ENCODE data around the gene DHX9. TPM values are rescaled to one million over a fixed set of nuclear protein-coding genes. Genes with fewer than 3 reads are reported as not detected.

The DHX9 gene
- total and polyA plus RNA-seq, 9 of the 15 experiments (the other 6 are each of a cell fraction or from before 2014, with no cell fraction given), result 100 to 409 (median 294) TPM

- TF ChIP-seq ATF3 (IDR thresholded peaks at IDR 0.05) (peak; percentile 79), ATF3 (CRISPR knock-in tag; conservative IDR thresholded peaks at IDR 0.05) (no peak), MTA1 (IDR thresholded peaks at IDR 0.05; ENCODE audit: borderline replicate concordance) (peak; percentile 89), SMARCC2 (IDR thresholded peaks at IDR 0.05; ENCODE audit: low read depth) (peak; percentile 99), CCNT2 (IDR thresholded peaks at IDR 0.05; ENCODE audit: borderline replicate concordance, extremely low read depth, insufficient read length, low read depth, low read length) (peak; percentile 85), MBD2 (IDR thresholded peaks at IDR 0.05; ENCODE audit: borderline replicate concordance, low read depth) (peak; percentile 62), NR2C1 (IDR thresholded peaks at IDR 0.05) (no peak), NR2C1 (tag; IDR thresholded peaks at IDR 0.05) (0 out of 2 replicates have a peak, but pooled peaks have one; percentile 18), XRCC5 (IDR thresholded peaks at IDR 0.05; ENCODE audit: low read depth, low read length) (no peak), ILF3 (IDR thresholded peaks at IDR 0.05; ENCODE audit: borderline replicate concordance) (peak; percentile 75; the same call in 1 of the 2 replicates), ZBTB7A (IDR thresholded peaks at IDR 0.05; ENCODE audit: borderline replicate concordance, control insufficient read depth, low read depth, low read length) (no peak), CBX3 (IDR thresholded peaks at IDR 0.05; ENCODE audit: borderline replicate concordance in 1 of 2, low read length in 2 of 2) (peak in 1 of 2 experiments; percentile 68; a peak in 1 of 3 replicates), NKRF (IDR thresholded peaks at IDR 0.05; ENCODE audit: borderline replicate concordance) (no peak), ZNF589 (CRISPR knock-in tag; IDR thresholded peaks at IDR 0.05; ENCODE audit: low read depth) (peak; percentile 86; the same call in 1 of the 2 replicates), DPF2 (IDR thresholded peaks at IDR 0.05) (peak; percentile 99), GATAD2B (IDR thresholded peaks at IDR 0.05; ENCODE audit: borderline replicate concordance) (peak; percentile 98), L3MBTL2 (IDR thresholded peaks at IDR 0.05) (no peak; the same call in 1 of the 2 replicates), SMC3 (conservative IDR thresholded peaks at IDR 0.05; ENCODE audit: insufficient read depth, low read depth, low read length) (no peak), EP300 (IDR thresholded peaks at IDR 0.05; ENCODE audit: low read length) (peak; percentile 99), RUNX1 (IDR thresholded peaks at IDR 0.05; ENCODE audit: low read depth) (0 out of 2 replicates have a peak, but pooled peaks have one; percentile 58), FOS (IDR thresholded peaks at IDR 0.05; ENCODE audit: extremely low read depth, insufficient read length) (no peak), ELF1 (tag; IDR thresholded peaks at IDR 0.05) (peak; percentile 51; the same call in 1 of the 2 replicates), LCOR (CRISPR knock-in tag; IDR thresholded peaks at IDR 0.05) (peak; percentile 88; the same call in 1 of the 2 replicates), TCF3 (CRISPR knock-in tag; IDR thresholded peaks at IDR 0.05) (peak; percentile 99)
Observed at GRCh38 chr1:182791281-182792179, 47.6 kb upstream of the DHX9 start (continued).

Measured in K562 (cell line).